22Rv1 (cell line): ENCODE results near the gene ASB12.

Source experiments
- CTCF ChIP-seq: fragments of 450-650 bp; IDR thresholded peaks from 2 replicates; pipeline ENCODE4 v1.5.1; 2017; ENCODE audit warnings: mild to moderate bottlenecking
- ZFX ChIP-seq: fragments of 450-650 bp; IDR thresholded peaks from 2 replicates; pipeline ENCODE4 v1.6.1; 2017; ENCODE audit warnings: antibody characterized with exemption, borderline replicate concordance

DNA sequence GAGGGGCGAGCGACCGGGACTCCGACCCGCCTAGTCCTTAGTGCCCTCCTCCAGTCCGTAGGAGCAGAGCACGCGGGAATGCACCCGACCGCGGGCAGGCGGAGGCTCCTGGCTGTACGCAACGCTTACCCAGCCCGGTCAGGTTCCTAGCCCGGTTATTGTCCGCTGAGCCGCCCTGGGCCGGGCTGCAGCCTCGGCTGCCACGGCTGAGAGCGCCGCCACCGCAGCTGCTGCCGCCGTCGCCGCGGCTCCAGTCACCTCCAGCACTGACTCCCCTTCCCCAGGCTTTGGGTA is 25.0 kb downstream of the ASB12 start, which contains the start of gene AMER1:
- no peak for TF ChIP-seq CTCF
- TF ChIP-seq ZFX, result no peak
